ENCODE measurements around the gene CFAP299.

DNA sequence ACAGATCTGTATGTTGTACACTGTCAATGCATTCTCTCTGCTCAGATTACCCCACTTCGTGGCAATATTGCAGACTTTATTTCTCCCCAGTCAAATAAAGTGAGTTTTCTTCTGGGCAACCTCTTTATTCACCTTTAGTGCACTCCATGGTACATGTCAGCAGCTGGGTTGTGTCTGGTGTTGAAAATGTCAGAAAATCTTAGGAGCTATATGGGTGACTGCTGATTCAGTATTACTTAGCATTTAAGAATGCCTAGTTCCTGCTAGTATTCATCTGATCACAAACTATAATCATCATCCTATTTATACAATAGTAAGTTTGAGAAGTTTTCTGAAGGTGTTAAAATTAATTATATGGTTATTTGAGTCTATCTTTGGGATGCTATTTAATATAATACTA is 112.5 kb downstream of the CFAP299 start:
- TF ChIP-seq POLR2A (IDR thresholded peaks at IDR 0.05; ENCODE audit: low read length) (no peak), GATA1 (IDR thresholded peaks at IDR 0.05; ENCODE audit: low read depth, low read length) (no peak)
